Effector memory CD4-positive, alpha-beta T cell (primary cell): ENCODE data around the gene SMOC1.
"Not testable (repeated sequence)": the region's sequence is repeated elsewhere in the genome, so short reads cannot be mapped to it uniquely, and the experiment has no call there.

Experiments used
- DNase-seq, 3 donors: peaks; one replicate each; pipeline ENCODE4 v3.0.0-alpha.2; 2020
- H3K27ac ChIP-seq: 2 replicates; pipeline ENCODE4 v1.7.0; 2013; ENCODE audit warnings: mild to moderate bottlenecking, low read length, moderate library complexity; ENCODE audit not compliant: insufficient read depth, poor library complexity, severe bottlenecking
- H3K27me3 ChIP-seq: replicated peaks from 2 replicates; pipeline ENCODE4 v1.7.0; 2013; ENCODE audit warnings: mild to moderate bottlenecking, low read length; ENCODE audit not compliant: insufficient read depth, control insufficient read depth, poor library complexity, severe bottlenecking
- H3K36me3 ChIP-seq: 2 replicates; pipeline ENCODE4 v1.7.0; 2013; ENCODE audit warnings: mild to moderate bottlenecking, low read length, moderate library complexity; ENCODE audit not compliant: control insufficient read depth, insufficient read depth
- H3K4me1 ChIP-seq: 2 replicates; pipeline ENCODE4 v1.7.0; 2013; ENCODE audit warnings: low read length, mild to moderate bottlenecking; ENCODE audit not compliant: control insufficient read depth, insufficient read depth, poor library complexity, severe bottlenecking
- H3K4me3 ChIP-seq: 2 replicates; pipeline ENCODE4 v1.7.0; 2013; ENCODE audit warnings: low read length, low read depth, mild to moderate bottlenecking; ENCODE audit not compliant: insufficient read depth, poor library complexity, severe bottlenecking
- H3K9me3 ChIP-seq: 2 replicates; pipeline ENCODE4 v1.7.0; 2013; ENCODE audit warnings: mild to moderate bottlenecking, low read length, moderate library complexity; ENCODE audit not compliant: control insufficient read depth

SMOC1 gene

GRCh38 chr14:69896080-69896479 is 16.9 kb downstream of the SMOC1 start:
- Histone ChIP-seq H3K9me3 (peaks cover 5% of the 10 kb centered on the region), H3K27me3 (no peaks in the 10 kb centered on the region), H3K36me3 (no peaks in the 10 kb centered on the region), H3K4me3 (no peak overlapping the region), H3K4me1 (no peaks in the 10 kb centered on the region), H3K27ac (no peak overlapping the region)
- DNase-seq: no peak

GRCh38 chr14:69896972-69897371 is 17.8 kb downstream of the SMOC1 start:
- DNase-seq: no peak
- Histone ChIP-seq H3K36me3 (no peaks in the 10 kb centered on the region), H3K4me1 (no peaks in the 10 kb centered on the region), H3K27ac (no peak overlapping the region), H3K9me3 (peaks cover 5% of the 10 kb centered on the region), H3K4me3 (no peak overlapping the region), H3K27me3 (no peaks in the 10 kb centered on the region)

- peaks cover 5% of the 10 kb centered on the region for H3K9me3 ChIP-seq
- no peaks in the 10 kb centered on the region for H3K36me3 ChIP-seq
- H3K27ac ChIP-seq: no peak overlapping the region
- H3K4me3 ChIP-seq: no peak overlapping the region
- no peak for DNase-seq
- H3K4me1 ChIP-seq: no peaks in the 10 kb centered on the region
- H3K27me3 ChIP-seq: no peaks in the 10 kb centered on the region
Observed at GRCh38 chr14:69900603-69901002, 21.4 kb downstream of the SMOC1 start.

- no peak for DNase-seq
Observed at GRCh38 chr14:69901113-69901951, 22.1 kb downstream of the SMOC1 start.

GRCh38 chr14:69903046-69903445 is 23.8 kb downstream of the SMOC1 start:
- not testable (repeated sequence) for H3K9me3 ChIP-seq, H3K27ac ChIP-seq, H3K4me3 ChIP-seq, DNase-seq, H3K36me3 ChIP-seq, H3K27me3 ChIP-seq, H3K4me1 ChIP-seq

More at GRCh38 chr14:69901113-69901951, 22.1 kb downstream of the SMOC1 start:
- H3K36me3 ChIP-seq: no peaks in the 10 kb centered on the region
- peaks cover 5% of the 10 kb centered on the region for H3K9me3 ChIP-seq
- H3K27ac ChIP-seq: no peak overlapping the region
- H3K4me3 ChIP-seq: no peak overlapping the region
- no peaks in the 10 kb centered on the region for H3K4me1 ChIP-seq
- no peaks in the 10 kb centered on the region for H3K27me3 ChIP-seq

GRCh38 chr14:69904246-69904645 is 25.0 kb downstream of the SMOC1 start:
- Histone ChIP-seq H3K9me3 (no peaks in the 10 kb centered on the region), H3K27me3 (no peaks in the 10 kb centered on the region), H3K4me1 (no peaks in the 10 kb centered on the region), H3K4me3 (no peak overlapping the region), H3K36me3 (no peaks in the 10 kb centered on the region), H3K27ac (no peak overlapping the region)
- no peak for DNase-seq

GRCh38 chr14:69906201-69906600 is 27.0 kb downstream of the SMOC1 start:
- no peak overlapping the region for H3K27ac ChIP-seq
- no peaks in the 10 kb centered on the region for H3K27me3 ChIP-seq
- H3K4me3 ChIP-seq: no peak overlapping the region
- H3K4me1 ChIP-seq: no peaks in the 10 kb centered on the region
- H3K36me3 ChIP-seq: no peaks in the 10 kb centered on the region
- H3K9me3 ChIP-seq: no peaks in the 10 kb centered on the region
- no peak for DNase-seq

- no peaks in the 10 kb centered on the region for H3K4me1 ChIP-seq
- no peak for DNase-seq
- no peak overlapping the region for H3K4me3 ChIP-seq
- H3K27me3 ChIP-seq: no peaks in the 10 kb centered on the region
- H3K36me3 ChIP-seq: no peaks in the 10 kb centered on the region
- no peaks in the 10 kb centered on the region for H3K9me3 ChIP-seq
- H3K27ac ChIP-seq: no peak overlapping the region
Observed at GRCh38 chr14:69909826-69910550, 30.8 kb downstream of the SMOC1 start.

- Histone ChIP-seq H3K36me3 (no peaks in the 10 kb centered on the region), H3K27ac (no peak overlapping the region), H3K4me1 (no peaks in the 10 kb centered on the region), H3K4me3 (no peak overlapping the region), H3K9me3 (no peaks in the 10 kb centered on the region), H3K27me3 (no peaks in the 10 kb centered on the region)
- no peak for DNase-seq
Observed at GRCh38 chr14:69910871-69911270, 31.7 kb downstream of the SMOC1 start.

GRCh38 chr14:69913686-69914085 is 34.5 kb downstream of the SMOC1 start:
- no peaks in the 10 kb centered on the region for H3K4me1 ChIP-seq
- H3K27me3 ChIP-seq: no peaks in the 10 kb centered on the region
- no peaks in the 10 kb centered on the region for H3K9me3 ChIP-seq
- H3K36me3 ChIP-seq: no peaks in the 10 kb centered on the region
- H3K27ac ChIP-seq: no peak overlapping the region
- no peak overlapping the region for H3K4me3 ChIP-seq
- DNase-seq: no peak
